Endodermal cell (in vitro differentiated cells): ENCODE data around the gene GTPBP4. TPM values are rescaled to one million over a fixed set of nuclear protein-coding genes. Genes with fewer than 3 reads are reported as not detected.
A peak's percentile ranks its signal among the peaks of the same experiment; 100 is the strongest.

Experiments
- DNase-seq: peaks from one replicate; pipeline ENCODE4 v3.0.0-alpha.2; 2017
- H3K27ac ChIP-seq: 2 replicates; pipeline ENCODE4 v1.5.1; 2013; ENCODE audit warnings: mild to moderate bottlenecking, low read depth, low read length, moderate library complexity
- H3K27me3 ChIP-seq: 2 replicates; pipeline ENCODE4 v1.6.1; 2013; ENCODE audit warnings: mild to moderate bottlenecking, low read length, moderate library complexity; ENCODE audit not compliant: insufficient read depth, control insufficient read depth, poor library complexity, severe bottlenecking
- H3K36me3 ChIP-seq: 2 replicates; pipeline ENCODE4 v1.7.0; 2013; ENCODE audit warnings: mild to moderate bottlenecking, low read length, moderate library complexity; ENCODE audit not compliant: control insufficient read depth, insufficient read depth
- H3K4me1 ChIP-seq: one replicate; pipeline ENCODE4 v1.7.0; 2013; ENCODE audit warnings: low read length; ENCODE audit not compliant: control insufficient read depth, insufficient read depth
- H3K4me3 ChIP-seq: 2 replicates; pipeline ENCODE4 v1.5.1; 2013; ENCODE audit warnings: mild to moderate bottlenecking, low read length, moderate library complexity
- H3K9ac ChIP-seq: 2 replicates; pipeline ENCODE4 v1.6.1; 2013; ENCODE audit warnings: mild to moderate bottlenecking, low read length, moderate library complexity; ENCODE audit not compliant: poor library complexity, severe bottlenecking; ENCODE audit errors: extremely low read depth
- H3K9me3 ChIP-seq: 2 replicates; pipeline ENCODE4 v1.6.1; 2013; ENCODE audit warnings: mild to moderate bottlenecking, low read length, moderate library complexity; ENCODE audit not compliant: control insufficient read depth
- H3K27ac Mint-ChIP-seq: 2 replicates; pipeline ENCODE4 v1.8.0; 2020; ENCODE audit warnings: mixed read lengths
- H3K27me3 Mint-ChIP-seq: 2 replicates; pipeline ENCODE4 v1.8.0; 2021; ENCODE audit warnings: mild to moderate bottlenecking, mixed read lengths; ENCODE audit not compliant: insufficient read depth
- H3K36me3 Mint-ChIP-seq: 2 replicates; pipeline ENCODE4 v1.8.0; 2020; ENCODE audit warnings: low read depth, mixed read lengths
- H3K4me1 Mint-ChIP-seq: 2 replicates; pipeline ENCODE4 v1.8.0; 2020; ENCODE audit warnings: mixed read lengths
- H3K4me3 Mint-ChIP-seq: 2 replicates; pipeline ENCODE4 v1.8.0; 2020; ENCODE audit warnings: mild to moderate bottlenecking, moderate library complexity, mixed read lengths
- H3K9me3 Mint-ChIP-seq: 2 replicates; pipeline ENCODE4 v1.8.0; 2020; ENCODE audit warnings: mild to moderate bottlenecking, mixed read lengths
- WGBS, 2 experiments: methylation state at CpG; one replicate each; pipeline versions ENCODE4 v1.1.5 to v1.1.7; 2013; ENCODE audit warnings: missing lambda C conversion rate in 2 of 2, mixed read lengths in 1 of 2; ENCODE audit not compliant: insufficient coverage in 1 of 2, insufficient read length in 1 of 2; 5-methylcytosine and 5-hydroxymethylcytosine counted together
- total RNA-seq, 2 donors: library from RNA; stranded (reverse); fragmentation: NEBNext Ultra II Directional in 1 of 2; extraction: Animal tissue kit (Norgen Biotek cat#: 25700) in 1 of 2; gene quantifications; 2 replicates in 1 of 2; 3 replicates in 1 of 2; pipeline ENCODE4 v1.2.1, GENCODE V29; 2021
- TF ChIP-seq, protein P1 (sequence below): fragments of 200-600 bp; sonication (generic); conservative IDR thresholded peaks from 2 replicates; pipeline ENCODE4 v1.5.0; 2021; ENCODE audit warnings: antibody characterized with exemption, mild to moderate bottlenecking

GTPBP4 gene
- total RNA-seq, 2 donors from 2014 or later = 67.2 to 70.9 TPM

DNA sequence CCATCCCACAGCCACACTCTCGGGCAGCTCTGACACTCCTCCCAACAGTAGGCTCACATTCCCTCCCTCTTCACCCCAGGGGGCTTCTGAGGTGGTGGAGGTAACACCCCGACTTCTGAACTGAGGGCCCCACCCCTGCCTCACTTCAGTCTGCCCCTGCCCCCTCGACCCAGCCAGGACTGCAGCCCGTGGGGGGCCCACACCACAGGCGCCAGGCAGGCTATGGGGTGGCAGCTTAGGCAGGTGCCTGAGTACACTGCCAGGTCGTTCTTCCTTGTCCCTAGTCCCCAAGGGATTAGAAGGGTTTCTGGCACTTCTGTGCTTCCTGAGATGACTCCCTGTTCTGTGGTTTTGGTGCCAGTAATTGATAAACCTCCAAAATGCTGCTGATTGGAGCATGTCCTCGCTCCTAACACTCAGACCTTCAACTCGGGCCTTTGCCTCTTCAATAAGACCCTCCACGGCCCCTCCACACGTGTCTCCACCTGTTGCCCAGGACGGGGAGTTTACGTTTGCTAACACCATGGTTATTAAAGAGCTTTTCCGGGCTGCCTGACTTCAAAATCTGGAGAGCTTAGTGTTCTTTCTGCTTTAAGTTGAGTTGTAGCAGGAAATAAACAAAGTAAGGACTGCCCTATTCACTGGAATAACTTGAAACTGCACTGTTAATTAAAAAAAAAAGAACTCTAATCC is 33.0 kb upstream of the GTPBP4 start:
- TF ChIP-seq, protein P1, sequence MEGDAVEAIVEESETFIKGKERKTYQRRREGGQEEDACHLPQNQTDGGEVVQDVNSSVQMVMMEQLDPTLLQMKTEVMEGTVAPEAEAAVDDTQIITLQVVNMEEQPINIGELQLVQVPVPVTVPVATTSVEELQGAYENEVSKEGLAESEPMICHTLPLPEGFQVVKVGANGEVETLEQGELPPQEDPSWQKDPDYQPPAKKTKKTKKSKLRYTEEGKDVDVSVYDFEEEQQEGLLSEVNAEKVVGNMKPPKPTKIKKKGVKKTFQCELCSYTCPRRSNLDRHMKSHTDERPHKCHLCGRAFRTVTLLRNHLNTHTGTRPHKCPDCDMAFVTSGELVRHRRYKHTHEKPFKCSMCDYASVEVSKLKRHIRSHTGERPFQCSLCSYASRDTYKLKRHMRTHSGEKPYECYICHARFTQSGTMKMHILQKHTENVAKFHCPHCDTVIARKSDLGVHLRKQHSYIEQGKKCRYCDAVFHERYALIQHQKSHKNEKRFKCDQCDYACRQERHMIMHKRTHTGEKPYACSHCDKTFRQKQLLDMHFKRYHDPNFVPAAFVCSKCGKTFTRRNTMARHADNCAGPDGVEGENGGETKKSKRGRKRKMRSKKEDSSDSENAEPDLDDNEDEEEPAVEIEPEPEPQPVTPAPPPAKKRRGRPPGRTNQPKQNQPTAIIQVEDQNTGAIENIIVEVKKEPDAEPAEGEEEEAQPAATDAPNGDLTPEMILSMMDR = no peak
- Histone ChIP-seq H3K4me1 (no peaks in the 10 kb centered on the region), H3K36me3 (no peaks in the 10 kb centered on the region), H3K4me3 (no peak overlapping the region), H3K9ac (no peak overlapping the region), H3K9me3 (no peaks in the 10 kb centered on the region), H3K27ac (no peak overlapping the region), H3K27me3 (no peaks in the 10 kb centered on the region)
- Mint-ChIP-seq H3K4me1 (peaks cover 2% of the 10 kb centered on the region), H3K4me3 (no peak overlapping the region), H3K9me3 (peaks cover 3% of the 10 kb centered on the region), H3K36me3 (no peaks in the 10 kb centered on the region), H3K27me3 (peaks cover 12% of the 10 kb centered on the region), H3K27ac (no peak overlapping the region)
- DNase-seq = no peak
- WGBS, 2 experiments = 72 to 78% methylated on average over 8 to 13 of the region's 13 CpGs

DNA sequence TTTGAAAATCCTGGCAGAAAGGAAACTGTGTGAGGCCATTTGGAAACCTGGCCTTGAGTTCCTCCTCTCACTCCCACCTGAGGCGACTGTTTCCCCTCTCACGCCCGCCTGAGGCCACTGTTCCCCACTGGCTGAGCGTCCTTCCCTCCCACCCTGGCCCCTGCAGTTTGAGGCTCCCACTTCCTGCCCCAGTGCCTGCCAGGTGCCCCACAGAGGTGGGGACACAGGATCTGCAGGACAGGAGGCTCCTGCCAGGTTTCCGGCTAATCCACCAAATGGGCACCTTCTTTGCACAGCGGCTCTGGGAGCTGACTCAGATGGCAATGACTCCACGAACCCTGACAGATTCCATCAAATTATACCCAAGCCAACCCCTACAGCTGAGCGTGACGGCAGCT is 32.4 kb upstream of the GTPBP4 start:
- peaks cover 3% of the 10 kb centered on the region for H3K9me3 Mint-ChIP-seq
- Histone ChIP-seq H3K4me1 (no peaks in the 10 kb centered on the region), H3K9me3 (no peaks in the 10 kb centered on the region), H3K4me3 (no peak overlapping the region), H3K36me3 (no peaks in the 10 kb centered on the region), H3K27me3 (no peaks in the 10 kb centered on the region), H3K9ac (no peak overlapping the region), H3K27ac (no peak overlapping the region)
- peaks cover 2% of the 10 kb centered on the region for H3K4me1 Mint-ChIP-seq
- TF ChIP-seq, protein P1 = peak; percentile 35
- DNase-seq = peak; percentile 72
- peaks cover 14% of the 10 kb centered on the region for H3K27me3 Mint-ChIP-seq
- H3K27ac Mint-ChIP-seq = no peak overlapping the region
- H3K4me3 Mint-ChIP-seq = no peak overlapping the region
- 90 to 96% methylated on average over 4 to 9 of the region's 9 CpGs for WGBS, 2 experiments
- no peaks in the 10 kb centered on the region for H3K36me3 Mint-ChIP-seq

DNA sequence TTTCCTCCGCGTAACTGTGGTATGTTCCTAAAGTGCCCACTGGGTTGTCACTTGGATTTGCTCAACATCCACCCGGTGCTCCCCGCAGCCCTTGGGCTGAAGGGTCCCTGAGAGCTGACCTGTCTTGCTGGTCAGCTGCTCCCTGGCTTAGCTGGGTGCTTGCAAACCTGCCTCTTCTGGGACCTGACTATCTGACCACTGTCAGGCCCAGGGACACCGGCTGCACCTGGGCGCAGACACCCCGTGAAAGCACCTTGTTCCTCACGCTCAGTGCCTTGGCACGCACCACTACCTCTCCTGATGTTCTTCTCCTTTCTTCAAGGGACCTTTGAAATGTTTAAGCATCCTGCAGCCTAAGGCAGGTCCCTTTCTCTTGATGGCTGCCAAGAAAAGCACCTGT is 30.1 kb upstream of the GTPBP4 start:
- peaks cover 2% of the 10 kb centered on the region for H3K4me1 Mint-ChIP-seq
- Histone ChIP-seq H3K4me3 (no peak overlapping the region), H3K4me1 (no peaks in the 10 kb centered on the region), H3K27me3 (no peaks in the 10 kb centered on the region), H3K9me3 (no peaks in the 10 kb centered on the region), H3K9ac (no peak overlapping the region), H3K27ac (no peak overlapping the region), H3K36me3 (no peaks in the 10 kb centered on the region)
- peaks cover 3% of the 10 kb centered on the region for H3K9me3 Mint-ChIP-seq
- TF ChIP-seq, protein P1 = no peak
- 96 to 97% methylated on average over 9 of the region's 9 CpGs for WGBS, 2 experiments
- peaks cover 15% of the 10 kb centered on the region for H3K27me3 Mint-ChIP-seq
- no peaks in the 10 kb centered on the region for H3K36me3 Mint-ChIP-seq
- no peak for DNase-seq
- H3K27ac Mint-ChIP-seq = no peak overlapping the region
- H3K4me3 Mint-ChIP-seq = no peak overlapping the region
